Endothelial cell of umbilical vein (primary cell): Measurements from ENCODE around the gene SLAMF6. TPM values are rescaled to one million over a fixed set of nuclear protein-coding genes. Genes with fewer than 3 reads are reported as not detected.

ENCODE experiments used
- BruUV-seq: library from RNA; stranded (reverse); fragments of 400-500 nt; replicated peaks from 2 replicates; lab custom pipeline; 2021; lab: Mats Ljungman, UMichigan
- CTCF ChIA-PET: fragments of 300-600, 350-600 bp; sonication (Branson Sonifier 250); formaldehyde crosslinking; loops from one replicate; lab custom pipeline; 2021; ENCODE audit warnings: antibody characterized with exemption, inconsistent platforms; lab: Charles Lee
- POLR2A ChIA-PET: fragments of 300-600, 350-600 bp; sonication (Branson Sonifier 250); formaldehyde crosslinking; loops from one replicate; lab custom pipeline; 2021; ENCODE audit warnings: antibody characterized with exemption, inconsistent platforms; lab: Charles Lee
- DNase-seq: peaks from one replicate; pipeline ENCODE4 v3.0.0-alpha.2; 2011; ENCODE audit warnings: low read depth, low spot score
- FAIRE-seq: peaks from 2 replicates; lab custom pipeline; 2011; peaks lifted over from hg19 to GRCh38; lab: Jason Lieb, UNC
- H2AFZ ChIP-seq: 2 replicates; pipeline ENCODE4 v1.6.0; 2012; ENCODE audit warnings: low read depth, low read length, control low read depth, inconsistent platforms
- H3K27ac ChIP-seq: 2 replicates; pipeline ENCODE4 v1.5.1; 2011; ENCODE audit warnings: low read depth, mild to moderate bottlenecking, control low read depth, low read length, moderate library complexity; ENCODE audit not compliant: insufficient read depth
- H3K27me3 ChIP-seq, 2 experiments: 2 replicates each; pipeline versions ENCODE4 v1.6.0 to v1.6.1; 2011; ENCODE audit warnings: low read length in 2 of 2, mixed read lengths in 1 of 2; ENCODE audit not compliant: control insufficient read depth in 2 of 2, insufficient read depth in 2 of 2
- H3K36me3 ChIP-seq, 2 experiments: 2 replicates in 1 of 2; 3 replicates in 1 of 2; pipeline ENCODE4 v1.5.1; 2011; ENCODE audit warnings: low read length in 2 of 2, mild to moderate bottlenecking in 1 of 2, moderate library complexity in 1 of 2; ENCODE audit not compliant: control insufficient read depth in 2 of 2, insufficient read depth in 2 of 2; ENCODE audit errors: extremely low read depth in 1 of 2
- H3K4me1 ChIP-seq: 3 replicates; pipeline ENCODE4 v1.5.1; 2011; ENCODE audit warnings: mild to moderate bottlenecking, low read length; ENCODE audit not compliant: control insufficient read depth, insufficient read depth; ENCODE audit errors: extremely low read depth
- H3K4me2 ChIP-seq: 2 replicates; pipeline ENCODE4 v1.6.1; 2011; ENCODE audit warnings: low read length, control low read depth, mixed read lengths; ENCODE audit not compliant: insufficient read depth
- H3K4me3 ChIP-seq, 3 experiments: fragments of 200-600 bp in 1 of 3; sonication (generic), shearing (Covaris generic) in 1 of 3; replicated peaks in 1 of 3; 2 replicates each; pipeline ENCODE4 v1.5.1; 2011 to 2016; ENCODE audit warnings: control low read depth in 3 of 3, low read length in 3 of 3, mild to moderate bottlenecking in 2 of 3, inconsistent platforms in 1 of 3, low read depth in 1 of 3, moderate library complexity in 1 of 3; ENCODE audit not compliant: insufficient read depth in 1 of 3
- H3K79me2 ChIP-seq: 2 replicates; pipeline ENCODE4 v1.6.0; 2012; ENCODE audit warnings: low read length, inconsistent platforms; ENCODE audit not compliant: control insufficient read depth, insufficient read depth
- H3K9ac ChIP-seq: replicated peaks from 2 replicates; pipeline ENCODE3; 2011; ENCODE audit warnings: low read length, control low read depth; ENCODE audit not compliant: insufficient read depth; ENCODE audit errors: extremely low read depth
- H3K9me1 ChIP-seq: replicated peaks from 3 replicates; pipeline ENCODE4 v1.6.0; 2011; ENCODE audit warnings: mild to moderate bottlenecking, low read length; ENCODE audit not compliant: control insufficient read depth, insufficient read depth; ENCODE audit errors: extremely low read depth
- H3K9me3 ChIP-seq: replicated peaks from 2 replicates; pipeline ENCODE4 v1.5.1; 2012; ENCODE audit warnings: low read length, inconsistent platforms; ENCODE audit not compliant: control insufficient read depth, insufficient read depth
- H4K20me1 ChIP-seq: replicated peaks from 2 replicates; pipeline ENCODE3; 2011; ENCODE audit warnings: mild to moderate bottlenecking, low read length; ENCODE audit not compliant: control insufficient read depth, insufficient read depth; ENCODE audit errors: extremely low read depth
- EZH2 ChIP-seq: IDR thresholded peaks from 2 replicates; pipeline ENCODE4 v1.6.1; 2012; ENCODE audit warnings: borderline replicate concordance, low read depth, mild to moderate bottlenecking, moderate library complexity, low read length, inconsistent platforms; ENCODE audit not compliant: severe bottlenecking
- FOS ChIP-seq: IDR thresholded peaks from 2 replicates; pipeline ENCODE4 v1.6.1; 2011; ENCODE audit warnings: mild to moderate bottlenecking, low read length, moderate library complexity, borderline replicate concordance; ENCODE audit not compliant: insufficient read depth
- GATA2 ChIP-seq: IDR thresholded peaks from 2 replicates; pipeline ENCODE4 v1.7.0; 2011; ENCODE audit warnings: low read depth, mild to moderate bottlenecking, moderate library complexity, mixed read lengths, low read length; ENCODE audit not compliant: insufficient read length, insufficient read depth
- JUN ChIP-seq: IDR thresholded peaks from 2 replicates; pipeline ENCODE4 v1.6.1; 2011; ENCODE audit warnings: borderline replicate concordance, low read depth; ENCODE audit not compliant: insufficient read length, insufficient read depth
- MYC ChIP-seq: IDR thresholded peaks from one replicate; pipeline ENCODE4 v1.6.1; 2011; ENCODE audit warnings: mild to moderate bottlenecking, low read depth, low read length
- POLR2A ChIP-seq: IDR thresholded peaks from 2 replicates; pipeline ENCODE4 v1.6.1; 2012; ENCODE audit warnings: low read depth, mild to moderate bottlenecking, control low read depth, low read length
- POLR2AphosphoS5 ChIP-seq: IDR thresholded peaks from 2 replicates; pipeline ENCODE4 v1.6.1; 2012; ENCODE audit warnings: low read depth, mild to moderate bottlenecking, control low read depth, low read length, moderate library complexity; ENCODE audit not compliant: insufficient read depth
- dilution Hi-C: fragments of 300-500 bp; cut with MboI; formaldehyde crosslinking; loops from one replicate; pipeline ENCODE4 v1.15.0; 2019; ENCODE audit warnings: low sequenced_read_pairs; ENCODE audit not compliant: extremely low pct_ligation_motif_present
- intact Hi-C: fragments of 100-400 bp; cut with micrococcal nuclease; formaldehyde crosslinking; loops from one replicate; pipeline ENCODE4 v1.10.0; 2022
- polyA plus RNA-seq, 4 experiments: library from polyadenylated mRNA; depleted of rRNA in 3 of 4; stranded (reverse) in 3 of 4; unstranded in 1 of 4; fragments of >200 nt; gene quantifications; 2 replicates each; pipeline versions ENCODE4 v1.2.1 to v1.2.3, GENCODE V29; 2011 to 2012; ENCODE audit warnings: missing spikeins in 1 of 4
- total RNA-seq: library from RNA; stranded (reverse); gene quantifications from 2 replicates; pipeline ENCODE4 v1.2.3, GENCODE V29; 2021
- TF ChIP-seq, protein P1 (sequence below): IDR thresholded peaks from 2 replicates; pipeline ENCODE4 v1.6.1; 2011; ENCODE audit not compliant: insufficient read depth, insufficient read length
- TF ChIP-seq, protein P2 (sequence below), 2 donors: IDR thresholded peaks; 1 replicate in 1 of 2; 2 replicates in 1 of 2; pipeline ENCODE4 v1.5.1; 2011; ENCODE audit warnings: low read length in 2 of 2, mild to moderate bottlenecking in 2 of 2, moderate library complexity in 2 of 2, control low read depth in 1 of 2, inconsistent platforms in 1 of 2, low read depth in 1 of 2; ENCODE audit not compliant: insufficient read depth in 1 of 2; ENCODE audit errors: extremely low read depth in 1 of 2

SLAMF6 gene
- total and polyA plus RNA-seq, 2 donors (not counting 3 experiments of a cell fraction or from before 2014, with no cell fraction given): not detected

DNA sequence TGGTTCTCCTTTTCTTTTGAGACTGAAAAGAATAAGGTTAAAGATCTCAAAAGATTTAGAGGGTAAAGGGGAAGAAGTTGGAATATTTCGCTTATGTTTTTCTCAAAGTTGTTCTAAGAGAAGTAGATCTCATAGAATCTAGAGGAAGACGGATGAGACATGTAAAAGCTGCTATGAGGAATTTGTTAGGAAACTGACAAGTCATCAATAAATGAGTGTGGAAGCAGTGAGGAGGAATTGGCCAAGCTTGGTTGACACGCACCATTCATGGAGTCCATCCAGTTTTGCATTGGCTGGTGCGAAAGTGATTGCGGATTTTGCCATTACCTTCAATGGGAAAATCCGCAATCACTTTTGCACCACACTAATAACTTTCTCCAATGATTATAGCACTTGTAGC, 20.0 kb downstream of the SLAMF6 start:
- H3K4me2 ChIP-seq: no peak overlapping the region
- BruUV-seq: no TSS peak
- H3K4me1 ChIP-seq: no peaks in the 10 kb centered on the region
- TF ChIP-seq MYC: no peak
- TF ChIP-seq FOS: no peak
- TF ChIP-seq, protein P1, sequence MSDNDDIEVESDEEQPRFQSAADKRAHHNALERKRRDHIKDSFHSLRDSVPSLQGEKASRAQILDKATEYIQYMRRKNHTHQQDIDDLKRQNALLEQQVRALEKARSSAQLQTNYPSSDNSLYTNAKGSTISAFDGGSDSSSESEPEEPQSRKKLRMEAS: no peak
- TF ChIP-seq POLR2AphosphoS5: no peak
- no peak for TF ChIP-seq EZH2
- no peak for TF ChIP-seq JUN
- TF ChIP-seq, protein P2, sequence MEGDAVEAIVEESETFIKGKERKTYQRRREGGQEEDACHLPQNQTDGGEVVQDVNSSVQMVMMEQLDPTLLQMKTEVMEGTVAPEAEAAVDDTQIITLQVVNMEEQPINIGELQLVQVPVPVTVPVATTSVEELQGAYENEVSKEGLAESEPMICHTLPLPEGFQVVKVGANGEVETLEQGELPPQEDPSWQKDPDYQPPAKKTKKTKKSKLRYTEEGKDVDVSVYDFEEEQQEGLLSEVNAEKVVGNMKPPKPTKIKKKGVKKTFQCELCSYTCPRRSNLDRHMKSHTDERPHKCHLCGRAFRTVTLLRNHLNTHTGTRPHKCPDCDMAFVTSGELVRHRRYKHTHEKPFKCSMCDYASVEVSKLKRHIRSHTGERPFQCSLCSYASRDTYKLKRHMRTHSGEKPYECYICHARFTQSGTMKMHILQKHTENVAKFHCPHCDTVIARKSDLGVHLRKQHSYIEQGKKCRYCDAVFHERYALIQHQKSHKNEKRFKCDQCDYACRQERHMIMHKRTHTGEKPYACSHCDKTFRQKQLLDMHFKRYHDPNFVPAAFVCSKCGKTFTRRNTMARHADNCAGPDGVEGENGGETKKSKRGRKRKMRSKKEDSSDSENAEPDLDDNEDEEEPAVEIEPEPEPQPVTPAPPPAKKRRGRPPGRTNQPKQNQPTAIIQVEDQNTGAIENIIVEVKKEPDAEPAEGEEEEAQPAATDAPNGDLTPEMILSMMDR (IDR thresholded peaks at IDR 0.05; ENCODE audit: extremely low read depth in 1 of 2, insufficient read depth in 1 of 2, low read depth in 1 of 2, low read length in 2 of 2): no peak
- no peak for TF ChIP-seq GATA2
- no peak for TF ChIP-seq POLR2A
- H2AFZ ChIP-seq: no peak overlapping the region
- ChIA-PET POLR2A (no interaction called here), CTCF (no interaction called here)
- no peak overlapping the region for H3K9ac ChIP-seq
- no peaks in the 10 kb centered on the region for H3K36me3 ChIP-seq
- H3K9me1 ChIP-seq: no peaks in the 10 kb centered on the region
- no peaks in the 10 kb centered on the region for H3K27me3 ChIP-seq
- DNase-seq: no peak
- no peak for FAIRE-seq
- H3K9me3 ChIP-seq: no peaks in the 10 kb centered on the region
- no peak overlapping the region for H3K27ac ChIP-seq
- intact Hi-C loops: no loop called here
- H3K79me2 ChIP-seq: no peaks in the 10 kb centered on the region
- dilution Hi-C loops: no loop called here
- H4K20me1 ChIP-seq: no peaks in the 10 kb centered on the region
- no peak overlapping the region for H3K4me3 ChIP-seq
